MV-4-11 (cell line): Measurements from ENCODE around the gene GYPC.
"Not testable (repeated sequence)": the region's sequence is repeated elsewhere in the genome, so short reads cannot be mapped to it uniquely, and the experiment has no call there.

Source experiments
- DNase-seq: peaks from one replicate; lab custom pipeline; 2025; lab: John Stamatoyannopoulos, UW

GYPC gene

DNA sequence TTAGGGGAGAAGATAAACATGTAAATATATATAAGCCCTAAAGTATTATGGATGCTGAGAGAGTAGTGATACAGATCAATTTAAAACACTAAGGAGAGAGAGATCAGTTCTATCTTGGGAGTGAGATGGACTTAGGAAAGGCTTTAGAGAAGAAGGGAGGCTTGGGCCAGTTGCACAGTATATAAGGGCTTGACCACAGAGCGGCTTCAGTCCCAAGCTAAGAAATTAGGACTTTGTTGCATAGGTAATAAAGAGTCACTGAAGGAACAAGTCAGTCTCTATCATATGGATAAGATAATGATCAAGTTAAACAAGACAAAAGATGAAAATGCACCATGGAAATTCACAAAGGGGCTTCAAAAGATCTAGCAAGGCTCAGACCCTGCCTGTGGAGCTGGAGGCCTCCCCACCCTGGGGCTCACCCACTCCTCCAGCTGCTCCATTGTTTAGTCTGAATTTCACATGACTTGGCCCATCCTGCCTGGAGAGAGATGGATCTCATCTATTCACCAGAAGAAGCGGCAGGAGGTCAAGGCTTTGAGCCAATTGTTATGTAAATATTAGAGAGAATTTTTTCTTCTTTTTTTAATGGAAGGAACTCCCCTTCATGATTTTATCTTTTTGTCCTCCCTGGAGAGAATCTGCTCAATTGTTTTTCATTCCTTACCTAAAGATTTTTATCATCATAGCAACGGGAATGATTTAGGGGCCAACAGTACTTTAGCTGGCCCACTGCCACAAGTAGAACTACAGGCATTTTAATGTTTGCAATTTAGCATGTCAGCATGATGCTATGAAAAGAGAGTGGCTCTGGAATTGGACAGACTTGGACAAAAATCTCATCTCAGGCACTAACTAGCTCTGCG is 44.0 kb downstream of the GYPC start:
- DNase-seq: no peak

DNA sequence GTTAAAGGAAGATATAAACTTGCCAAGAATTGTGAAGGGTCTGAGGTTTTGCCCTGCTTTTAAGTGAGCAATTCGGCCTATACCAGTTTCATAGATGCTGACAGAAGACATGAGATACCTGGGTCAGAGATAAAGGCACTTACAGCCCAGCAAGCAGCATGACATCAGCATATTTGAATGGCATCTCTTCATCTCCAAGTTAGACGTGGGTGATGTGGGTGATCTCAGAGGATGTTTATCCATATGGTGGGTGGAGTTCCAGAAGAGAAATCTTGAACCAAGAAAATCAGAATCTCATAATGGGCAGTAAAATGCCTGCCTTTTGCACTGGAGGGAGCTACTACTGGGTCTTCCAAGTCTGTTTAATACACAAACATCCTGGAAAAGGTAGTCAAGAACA is 44.7 kb downstream of the GYPC start:
- DNase-seq: no peak

DNA sequence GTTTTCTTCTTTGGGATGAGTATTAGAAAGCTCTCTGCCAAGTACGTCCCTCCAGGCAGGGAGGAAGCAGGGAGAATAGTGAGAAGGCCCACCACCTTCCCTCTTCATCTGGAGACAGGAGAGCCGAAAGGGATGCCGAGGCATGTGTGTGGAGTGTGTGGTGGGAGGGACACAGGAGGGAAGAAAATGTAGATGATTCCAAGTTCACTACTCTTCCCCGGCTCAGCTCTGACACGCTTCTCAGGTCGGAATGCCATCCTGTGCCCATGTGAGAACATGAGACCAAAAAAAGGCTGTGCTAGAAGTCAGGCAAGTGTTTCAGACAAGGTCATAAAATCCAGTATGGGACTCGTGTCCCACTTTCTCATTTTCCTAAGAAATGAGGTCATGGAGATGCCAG is 47.4 kb downstream of the GYPC start:
- no peak for DNase-seq

DNA sequence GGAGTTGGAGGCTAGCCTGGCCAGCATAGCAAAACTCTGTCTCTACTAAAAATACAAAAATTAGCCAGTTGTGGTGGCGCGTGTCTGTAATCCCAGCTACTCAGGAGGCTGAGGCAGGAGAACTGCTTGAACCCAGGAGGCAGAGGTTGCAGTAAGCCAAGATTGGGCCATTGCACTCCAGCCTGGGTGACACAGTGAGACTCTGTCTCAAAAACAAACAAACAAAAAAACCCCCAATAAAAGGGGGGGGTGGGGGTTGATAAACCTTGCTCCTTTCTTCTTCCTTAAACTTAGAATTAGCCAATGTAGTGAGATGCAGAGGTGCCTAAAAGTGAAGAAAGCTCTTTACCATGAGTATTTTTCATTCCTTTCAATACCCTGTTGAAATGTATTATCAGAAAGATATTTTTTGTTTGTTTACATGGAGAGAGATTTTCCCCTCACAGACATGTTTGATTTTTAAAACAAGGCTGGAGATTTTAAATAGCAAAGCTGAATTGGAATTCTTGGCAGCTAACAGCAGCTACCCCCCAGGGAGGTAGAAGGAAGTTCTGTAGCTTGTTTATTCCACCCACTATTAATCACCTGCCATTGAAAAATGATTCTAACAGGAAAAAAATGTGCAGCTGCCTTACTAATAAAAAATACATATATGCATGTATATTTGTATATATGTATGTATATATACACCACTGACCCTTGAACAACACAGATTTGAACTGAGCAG is 48.6 kb downstream of the GYPC start:
- no peak for DNase-seq

DNA sequence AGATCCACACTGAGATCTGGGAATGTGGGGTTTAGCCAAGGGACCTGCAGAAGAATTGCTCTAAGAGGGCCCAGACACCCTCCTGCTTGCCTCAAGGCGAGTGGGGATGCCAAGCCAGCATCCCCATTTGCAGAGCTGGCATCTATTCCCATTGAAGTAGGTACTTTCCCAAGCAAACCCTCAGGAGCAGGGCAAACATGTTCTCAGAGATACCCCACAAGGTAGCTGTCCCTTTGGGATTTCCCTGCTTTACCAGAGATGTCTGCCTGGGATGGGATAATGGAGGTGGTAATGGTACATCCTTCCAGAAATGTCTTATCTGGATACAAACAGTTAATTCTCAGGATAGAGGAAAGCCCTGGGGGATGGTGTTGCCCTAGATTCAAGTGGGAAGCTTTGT is 51.2 kb downstream of the GYPC start:
- DNase-seq: no peak

DNA sequence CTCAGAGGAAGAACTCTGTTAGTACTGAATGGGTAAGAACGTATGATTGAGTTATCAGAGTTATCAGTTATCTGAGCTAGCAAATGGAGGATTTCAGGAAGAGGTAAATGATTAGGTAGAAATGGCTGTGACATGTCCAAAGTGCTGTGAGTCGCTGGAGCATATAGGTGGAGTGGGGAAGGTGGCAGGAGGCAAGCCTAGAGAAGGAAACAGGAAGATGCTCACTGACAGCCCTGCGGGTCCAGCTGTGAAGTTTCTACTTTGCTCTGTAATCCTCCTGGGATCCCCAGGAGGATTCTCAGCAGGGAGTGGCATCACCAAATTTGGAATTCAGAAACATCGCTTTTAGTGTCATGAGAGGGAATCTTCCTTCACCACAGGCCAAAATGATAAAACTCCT is 52.0 kb downstream of the GYPC start:
- DNase-seq: no peak

DNA sequence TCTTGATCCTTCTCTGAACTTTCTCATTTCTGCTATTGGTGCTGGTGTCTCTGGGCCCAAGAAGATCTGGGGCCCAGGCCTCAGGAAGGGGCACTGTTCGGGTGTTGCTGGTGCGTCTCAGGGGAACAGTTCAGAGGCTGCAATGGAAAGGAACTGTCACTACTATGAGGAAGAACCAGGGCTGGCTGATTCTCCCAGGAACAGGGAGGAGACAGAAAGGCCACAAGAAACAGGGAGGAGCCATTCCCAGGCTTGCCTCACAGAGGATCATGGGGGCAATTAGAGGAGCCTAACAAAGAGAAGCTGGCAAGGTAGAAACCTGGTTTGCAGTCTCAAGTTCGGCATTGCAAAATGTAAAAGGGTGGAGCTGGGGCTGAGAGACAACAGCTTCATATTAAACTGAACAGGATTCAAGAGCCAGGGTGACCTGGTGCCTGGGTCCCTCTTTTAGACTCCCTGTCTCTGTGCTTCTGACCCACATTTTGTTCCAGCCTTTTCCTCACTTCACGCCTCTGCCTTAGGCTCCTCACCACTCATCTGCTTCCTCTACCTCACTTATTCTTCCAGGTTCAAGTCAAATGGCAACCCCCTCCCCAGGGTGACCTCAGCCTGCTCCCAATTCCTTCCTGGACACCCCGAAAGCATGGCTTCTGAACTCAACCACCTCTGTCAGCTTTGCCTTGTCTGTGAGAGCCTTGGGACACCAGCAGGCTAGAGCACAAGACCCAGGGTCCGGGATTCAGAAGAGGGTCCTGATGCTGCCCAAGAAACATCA is 58.4 kb downstream of the GYPC start:
- DNase-seq: no peak

DNA sequence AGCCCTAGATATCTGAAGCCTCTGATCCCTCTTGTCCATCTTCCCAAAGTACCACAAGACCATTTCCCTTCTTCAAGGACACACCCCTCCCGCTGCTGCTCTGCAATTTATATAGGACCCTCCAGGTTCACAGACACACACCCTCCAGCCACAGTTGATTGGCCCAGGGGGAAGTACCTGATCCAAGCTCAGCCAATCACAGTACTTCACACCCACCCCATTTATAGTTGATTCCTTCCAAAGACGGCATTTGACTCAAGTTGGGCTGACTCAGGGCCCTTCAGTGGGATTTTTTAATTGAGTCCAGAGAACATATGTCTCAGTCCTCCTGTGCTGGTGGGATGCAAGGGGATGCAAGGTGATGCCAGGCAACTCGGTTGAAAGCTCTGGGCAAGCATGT is 59.2 kb downstream of the GYPC start:
- no peak for DNase-seq

DNA sequence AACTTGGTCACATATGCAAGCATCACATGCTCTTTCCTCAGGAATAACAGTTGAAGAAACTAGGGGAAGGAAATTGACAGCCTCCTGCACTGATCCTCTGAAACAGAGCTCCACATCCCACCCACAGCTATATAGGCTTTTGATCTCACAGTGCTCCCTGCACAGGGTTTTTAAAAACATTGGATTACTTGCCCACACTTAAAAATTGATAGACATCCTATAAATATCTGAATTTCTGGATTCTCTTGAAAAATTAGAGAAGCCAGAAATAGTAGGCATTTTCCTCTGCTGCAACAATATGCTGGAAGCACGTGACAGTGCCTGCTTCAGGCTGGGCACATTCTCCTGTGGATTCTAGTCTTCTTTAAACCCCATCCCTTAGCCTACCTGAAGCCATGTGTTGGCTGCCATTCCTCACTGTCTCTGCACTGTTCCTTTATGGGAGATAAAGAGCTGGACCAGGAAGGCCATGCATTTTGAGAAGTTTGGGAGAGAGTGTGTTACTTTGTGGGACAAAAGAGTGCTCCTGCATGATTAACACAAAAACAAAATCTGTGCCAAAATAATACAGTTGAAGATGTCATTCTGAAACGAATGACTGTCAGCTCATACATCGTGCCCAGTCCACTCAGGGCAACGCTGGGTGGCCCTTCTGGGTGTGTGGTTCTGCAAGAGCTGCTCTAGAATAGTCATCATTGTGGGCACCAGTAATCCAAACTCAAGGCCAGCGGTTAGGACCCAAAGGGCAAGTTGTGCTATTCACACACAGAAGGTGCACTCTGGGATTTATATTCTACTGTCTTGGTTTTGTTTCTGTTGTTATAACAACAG is 59.8 kb downstream of the GYPC start:
- DNase-seq: no peak

DNA sequence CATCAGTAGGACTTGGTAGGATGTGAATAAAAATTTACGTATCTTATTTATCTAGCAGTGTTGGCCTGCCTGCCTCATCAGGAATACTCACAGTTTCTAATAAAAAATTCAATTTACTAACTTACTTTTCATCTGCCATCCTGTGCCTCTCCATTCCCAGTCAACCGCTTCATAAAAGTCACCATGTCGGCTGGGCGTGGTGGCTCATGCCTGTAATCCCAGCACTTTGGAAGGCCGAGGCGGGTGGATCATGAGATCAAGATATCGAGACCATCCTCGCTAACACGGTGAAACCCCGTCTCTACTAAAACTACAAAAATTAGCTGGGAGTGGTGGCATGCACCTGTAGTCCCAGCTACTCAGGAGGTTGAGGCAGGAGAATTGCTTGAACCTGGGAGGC is 61.3 kb downstream of the GYPC start:
- not testable (repeated sequence) for DNase-seq

DNA sequence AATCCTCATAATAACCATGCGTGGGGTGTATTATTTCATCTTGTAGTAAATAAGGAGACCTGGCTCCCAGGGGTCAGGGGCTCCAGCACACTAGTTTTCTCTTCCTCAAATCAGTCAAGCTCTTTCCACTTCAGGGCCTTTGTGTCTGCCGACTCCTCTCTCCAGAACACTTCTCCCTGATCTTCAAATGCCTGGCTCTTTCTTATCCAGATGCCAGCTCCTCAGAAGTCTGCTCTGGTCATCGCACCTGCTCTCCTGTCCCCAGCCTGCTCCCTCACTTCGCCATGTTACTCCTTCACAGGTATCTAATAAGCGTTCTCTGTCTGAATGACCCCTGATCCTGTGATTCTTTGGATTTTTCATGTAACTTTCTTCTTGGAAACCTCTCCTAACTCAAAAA is 62.0 kb downstream of the GYPC start:
- DNase-seq: no peak

DNA sequence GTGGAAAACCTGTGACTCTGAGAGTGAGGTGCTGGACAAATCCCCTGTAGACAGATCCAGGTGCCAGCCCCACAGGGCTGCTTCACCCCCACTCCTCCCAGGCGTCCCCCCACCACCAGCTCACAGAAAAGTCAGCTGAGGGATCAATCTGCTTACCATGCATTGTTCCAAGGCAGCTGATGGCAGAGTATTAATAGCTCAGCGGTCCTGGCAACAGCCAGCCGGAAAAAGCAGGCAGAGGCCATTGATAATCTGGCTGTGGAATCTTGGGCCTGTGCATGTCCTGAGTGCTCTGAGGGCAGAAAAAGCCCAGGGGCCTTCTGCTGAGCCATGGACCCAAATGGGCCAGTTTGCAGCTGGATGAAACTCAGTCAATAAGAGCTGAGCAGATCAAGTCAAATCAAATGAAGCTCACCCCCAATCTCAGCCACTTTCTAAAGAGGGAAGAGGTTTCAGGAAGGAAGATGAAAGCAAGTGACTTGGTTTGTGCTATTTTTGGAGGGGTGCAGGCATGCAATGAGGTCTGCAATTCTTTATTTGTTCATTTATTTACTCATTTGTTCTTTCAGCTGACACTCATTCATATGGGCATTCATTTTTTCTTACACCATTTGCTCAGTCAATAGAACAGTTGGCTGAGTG is 63.4 kb downstream of the GYPC start:
- DNase-seq: no peak

DNA sequence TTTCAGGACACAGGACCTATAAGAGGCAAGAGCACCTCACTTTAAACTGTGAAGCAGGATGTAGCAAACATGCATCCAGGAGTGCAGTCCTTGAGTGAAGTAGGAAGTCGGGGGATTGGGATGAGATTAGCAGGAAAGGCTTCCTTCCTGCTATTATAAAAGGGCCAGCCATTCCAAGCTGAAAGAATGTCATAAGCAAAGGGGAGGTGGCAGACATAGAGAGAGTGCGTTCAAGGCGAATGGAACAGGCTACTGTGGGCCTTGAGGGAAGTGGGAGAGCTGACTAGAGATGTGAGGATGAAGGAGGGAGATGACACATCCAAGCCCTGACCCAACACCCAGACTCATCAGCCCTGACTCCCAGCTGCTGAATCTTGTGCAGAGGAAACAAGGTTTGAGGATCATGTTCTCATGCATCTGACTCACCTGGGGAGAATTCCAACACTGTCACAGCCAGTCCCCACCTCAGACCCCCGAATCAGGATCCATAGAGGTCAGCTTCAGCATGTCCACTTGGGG is 63.9 kb downstream of the GYPC start:
- no peak for DNase-seq

DNA sequence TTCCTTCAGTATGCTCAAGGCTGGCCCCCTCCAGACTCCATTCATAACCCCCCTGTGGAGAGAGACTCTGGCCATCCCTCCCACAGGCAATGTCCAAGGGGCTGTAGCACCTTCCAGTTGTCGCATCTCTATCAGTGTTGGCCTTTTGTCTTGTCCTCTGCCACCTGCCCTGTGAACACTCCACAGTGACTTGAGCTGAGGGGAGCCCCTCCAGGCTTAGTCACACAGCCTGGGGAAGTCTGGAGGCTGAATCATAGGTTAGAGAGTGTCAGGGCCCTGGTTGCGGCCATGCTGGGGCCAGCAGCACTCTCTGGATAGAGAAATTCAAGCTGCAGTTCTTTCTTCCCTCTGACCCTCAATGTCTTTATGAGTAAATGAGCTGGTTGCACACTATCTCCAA is 64.7 kb downstream of the GYPC start:
- no peak for DNase-seq

DNA sequence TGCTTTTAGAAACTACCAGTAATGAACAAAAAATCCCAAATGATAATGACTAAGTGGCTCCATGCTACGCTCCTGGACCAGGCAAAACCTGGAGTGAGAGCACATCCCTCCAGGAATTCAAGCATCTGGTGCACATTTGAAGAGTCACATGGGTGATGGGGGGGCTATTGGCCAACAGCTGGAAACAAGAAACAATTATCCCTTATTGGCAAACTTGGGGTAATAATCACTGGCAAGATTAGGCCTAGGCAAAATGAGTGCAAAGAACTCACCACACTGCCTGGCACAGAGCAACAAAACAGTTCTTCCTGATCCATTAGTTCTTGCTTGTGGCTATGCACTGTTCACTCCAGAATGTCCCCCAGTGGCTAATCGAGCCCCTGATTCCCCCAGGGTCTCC is 66.1 kb downstream of the GYPC start:
- no peak for DNase-seq

DNA sequence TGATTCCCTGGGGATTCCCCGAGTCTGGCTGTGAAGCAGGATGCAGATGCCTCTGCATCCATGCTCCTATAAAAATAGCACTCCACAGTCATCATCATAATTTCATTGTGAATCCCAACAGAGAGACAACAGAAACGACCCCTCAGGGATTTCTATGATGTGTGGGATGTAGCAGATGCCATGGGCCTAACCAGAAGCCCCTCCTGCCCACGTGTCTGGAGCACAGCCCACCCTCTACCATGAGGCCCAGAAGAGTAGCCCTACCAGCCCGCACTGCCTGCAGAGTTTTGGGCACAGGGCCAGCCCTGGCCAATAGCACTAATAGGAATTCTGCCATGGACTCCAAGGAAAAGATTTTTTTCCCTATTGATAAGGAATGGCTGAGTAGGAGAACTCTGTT is 66.6 kb downstream of the GYPC start:
- no peak for DNase-seq

DNA sequence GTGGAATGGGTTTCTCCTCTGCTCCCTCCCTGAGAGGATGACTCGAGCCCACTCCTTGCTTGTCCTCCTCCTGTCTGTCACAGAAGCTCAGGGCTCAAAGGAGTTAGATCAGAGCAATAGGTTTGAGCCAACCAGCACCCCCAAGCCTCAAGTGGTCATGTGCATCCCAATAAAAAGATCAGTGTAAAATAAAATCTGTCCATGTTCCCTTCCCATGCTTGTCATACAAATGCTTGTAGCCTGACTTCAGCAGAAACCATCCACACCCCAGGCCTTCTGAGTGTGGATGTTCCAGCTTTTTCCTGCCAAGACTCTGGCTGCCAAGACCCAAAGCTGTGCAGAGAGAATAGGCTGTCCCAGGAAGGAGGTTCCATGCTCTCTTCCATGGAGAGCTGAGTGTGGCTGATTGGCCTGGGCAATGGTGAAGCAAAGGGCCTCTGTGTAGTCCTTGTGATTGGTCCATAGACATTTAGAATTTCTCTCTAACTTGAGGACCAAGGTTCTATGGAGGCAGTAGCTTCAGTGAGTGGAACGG is 67.4 kb downstream of the GYPC start:
- no peak for DNase-seq

DNA sequence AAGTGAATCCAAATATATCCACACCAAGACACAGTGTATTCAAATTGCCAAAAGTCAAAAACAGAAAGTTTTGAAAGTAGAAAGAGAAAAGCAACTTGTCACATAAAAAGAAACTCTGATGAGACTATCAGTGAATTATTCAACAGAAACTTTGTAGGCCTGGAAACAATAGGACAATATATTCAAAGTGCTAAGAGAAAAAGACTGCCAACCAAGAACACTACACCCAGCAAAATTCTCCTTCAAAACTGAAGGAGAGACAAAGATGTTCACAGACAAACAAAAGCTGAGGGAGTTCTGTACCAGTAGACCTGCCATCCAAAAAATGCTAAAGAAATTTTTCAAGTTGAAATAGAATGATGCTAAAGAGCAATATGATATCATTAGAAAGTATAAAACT is 69.6 kb downstream of the GYPC start:
- DNase-seq: no peak

DNA sequence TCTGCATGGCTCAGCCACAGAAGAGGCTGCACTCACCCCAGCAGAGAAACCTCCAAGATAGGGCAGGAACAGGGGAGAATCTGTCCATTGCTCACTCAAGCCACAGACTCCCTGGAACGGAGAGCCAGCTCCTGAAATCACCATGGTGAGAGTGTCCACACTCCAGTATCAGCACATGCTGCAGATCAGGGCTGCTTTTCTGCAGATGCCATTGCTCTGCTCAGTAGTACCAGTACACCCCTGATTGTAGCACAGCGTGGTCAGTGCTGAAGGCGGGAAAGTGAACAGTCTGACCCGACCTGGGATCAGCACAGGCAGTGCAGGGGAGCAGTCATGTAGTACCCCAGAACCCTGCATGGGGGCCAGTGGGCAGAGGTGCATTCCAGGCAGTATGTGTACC is 73.9 kb downstream of the GYPC start:
- no peak for DNase-seq

DNA sequence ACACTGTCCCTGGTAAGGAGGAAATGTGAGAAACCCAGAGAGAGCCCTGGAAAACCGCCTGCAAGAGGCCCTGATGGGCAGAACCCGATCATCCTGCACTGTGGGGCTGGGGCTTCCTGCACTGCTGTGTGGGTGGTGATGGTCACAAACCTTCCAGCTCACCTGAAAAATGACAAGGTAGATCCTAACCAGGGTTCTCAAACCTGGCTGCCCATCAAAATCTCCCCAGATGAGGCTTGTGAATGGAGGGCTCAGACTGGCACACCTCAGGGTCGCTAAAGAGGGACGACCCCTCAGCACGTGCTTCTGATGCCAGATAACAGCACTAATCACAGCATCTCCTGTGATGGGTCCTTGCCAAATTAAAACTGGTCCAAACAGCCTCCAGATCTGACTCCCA is 74.7 kb downstream of the GYPC start:
- no peak for DNase-seq

DNA sequence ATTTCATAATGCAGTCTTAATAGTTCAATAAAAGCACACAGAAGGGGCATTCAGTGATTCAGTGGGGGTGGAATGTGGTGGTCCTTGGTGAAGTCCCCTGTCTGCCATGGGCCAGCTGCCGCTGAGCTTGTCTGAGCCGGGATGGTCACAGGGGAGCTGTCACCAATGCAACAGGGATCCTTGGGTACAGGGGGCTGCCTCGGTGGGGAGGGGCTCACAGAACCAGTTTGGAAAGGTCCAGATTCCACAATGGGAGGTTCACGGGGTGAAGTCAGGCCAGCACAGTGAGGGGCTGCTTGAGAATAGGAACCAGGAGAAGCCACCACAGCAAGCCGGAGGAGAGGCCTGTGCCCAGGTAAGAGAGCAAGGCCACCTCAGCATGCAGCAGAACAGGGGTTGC is 75.4 kb downstream of the GYPC start:
- no peak for DNase-seq
